Stimulated activated CD8-positive, alpha-beta memory T cell treated with anti-CD3 and anti-CD28 coated beads, Interleukin-7, amount 100 ng/mL, for 48 hours (primary cell): ENCODE measurements around the gene DEFB131B.
"Not testable (repeated sequence)": the region's sequence is repeated elsewhere in the genome, so short reads cannot be mapped to it uniquely, and the experiment has no call there.

ENCODE experiments used
- DNase-seq, 2 donors: peaks; one replicate each; pipeline ENCODE4 v3.0.0-alpha.2; 2020; ENCODE audit warnings: low read depth in 1 of 2; ENCODE audit errors: extremely low read depth in 1 of 2

DEFB131B gene

GRCh38 chr11:71878059-71878458 is at the start of gene DEFB131B:
DEFB131B (plus strand) TSS chr11:71878453; CDS start chr11:71878453, 0 bp downstream.
- DNase-seq: not testable (repeated sequence)

DNA sequence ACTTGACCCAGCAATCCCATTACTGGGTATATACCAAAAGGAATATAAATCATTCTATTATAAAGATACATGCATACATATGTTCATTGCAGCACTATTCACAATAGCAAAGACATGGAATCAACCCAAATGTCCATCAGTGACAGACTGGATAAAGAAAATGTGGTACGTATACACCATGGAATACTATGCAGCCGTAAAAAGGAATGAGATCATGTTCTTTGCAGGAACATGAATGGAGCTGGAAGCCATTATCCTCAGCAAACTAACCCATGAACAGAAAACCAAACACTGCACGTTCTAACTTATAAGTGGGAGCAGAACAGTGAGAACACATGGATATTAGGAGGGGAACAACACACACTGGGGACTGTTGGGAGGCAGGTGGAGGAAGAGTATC is 49.0 kb upstream of the DEFB131B start:
- not testable (repeated sequence) for DNase-seq

GRCh38 chr11:71829686-71830085 is 48.6 kb upstream of the DEFB131B start:
- not testable (repeated sequence) for DNase-seq

DNA sequence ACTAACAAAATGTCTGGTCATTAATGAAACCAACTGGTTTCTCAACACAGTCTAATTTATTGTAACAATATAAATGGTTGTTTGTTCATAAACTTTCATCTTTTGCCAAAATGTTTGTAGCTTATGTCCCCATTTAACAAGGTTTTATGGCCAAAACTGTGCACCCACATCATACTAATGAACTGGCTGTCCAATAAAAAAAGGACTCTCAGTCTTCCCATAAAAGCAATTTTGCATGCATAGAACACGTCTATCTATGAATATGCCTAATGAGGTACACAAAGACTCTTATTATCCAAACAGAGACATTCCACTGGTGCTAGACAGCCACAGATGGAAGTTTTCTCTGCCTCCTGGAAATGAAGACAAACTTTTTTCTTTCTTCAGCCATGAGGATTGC is 45.4 kb upstream of the DEFB131B start, which contains the start of gene DEFB108B:
Gene DEFB108B (plus strand): TSS at position 390 of the 400 bp plus-strand sequence. CDS start 0 bp downstream, at position 390.
- not testable (repeated sequence) for DNase-seq

DNA sequence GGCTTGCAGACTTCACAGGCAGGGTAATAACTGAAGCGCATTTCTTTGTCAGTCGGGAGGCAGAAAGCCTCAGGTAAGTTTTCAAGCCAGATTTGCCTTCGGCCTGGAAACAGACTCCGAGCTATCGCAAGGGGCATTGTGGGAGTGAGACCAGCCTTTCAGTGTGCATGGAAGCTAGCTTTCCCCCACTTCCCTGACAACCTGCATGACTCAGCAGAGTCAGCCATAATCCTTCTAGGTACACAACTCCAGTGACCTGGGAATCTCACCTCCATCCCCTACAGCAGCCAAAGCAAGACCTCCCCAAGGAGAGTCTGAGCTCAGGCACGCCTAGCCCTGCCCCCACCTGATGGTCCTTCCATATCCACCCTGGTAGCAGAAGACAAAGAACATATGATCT is 35.5 kb upstream of the DEFB131B start:
- not testable (repeated sequence) for DNase-seq

- DNase-seq: not testable (repeated sequence)
These were observed 34.9 kb upstream of the DEFB131B start for GRCh38 chr11:71843355-71843754.

- DNase-seq: no peak
These were observed 34.4 kb upstream of the DEFB131B start for GRCh38 chr11:71843858-71844257.

- not testable (repeated sequence) for DNase-seq
These were observed 24.4 kb upstream of the DEFB131B start for GRCh38 chr11:71853895-71854294.

GRCh38 chr11:71855880-71856279 is 22.4 kb upstream of the DEFB131B start:
- DNase-seq: not testable (repeated sequence)

DNA sequence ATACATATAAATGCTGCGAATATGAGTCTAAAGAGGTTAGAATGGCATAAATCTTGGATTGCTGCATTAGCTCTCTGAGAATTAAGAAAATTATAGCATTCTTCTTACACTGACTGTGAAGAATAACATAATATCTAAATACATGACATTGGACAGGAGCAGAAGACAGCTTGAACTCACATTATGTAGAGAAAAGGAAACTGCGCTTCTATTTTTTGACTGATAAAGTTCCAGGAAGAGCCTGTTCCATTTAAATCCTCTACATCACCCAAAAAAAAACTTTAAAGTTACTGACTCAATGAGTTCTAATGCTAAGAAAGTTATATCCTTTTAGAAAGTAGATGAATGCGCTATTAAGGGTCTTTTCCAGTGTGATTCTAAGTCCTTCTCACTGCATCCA is 17.4 kb upstream of the DEFB131B start:
- not testable (repeated sequence) for DNase-seq

DNA sequence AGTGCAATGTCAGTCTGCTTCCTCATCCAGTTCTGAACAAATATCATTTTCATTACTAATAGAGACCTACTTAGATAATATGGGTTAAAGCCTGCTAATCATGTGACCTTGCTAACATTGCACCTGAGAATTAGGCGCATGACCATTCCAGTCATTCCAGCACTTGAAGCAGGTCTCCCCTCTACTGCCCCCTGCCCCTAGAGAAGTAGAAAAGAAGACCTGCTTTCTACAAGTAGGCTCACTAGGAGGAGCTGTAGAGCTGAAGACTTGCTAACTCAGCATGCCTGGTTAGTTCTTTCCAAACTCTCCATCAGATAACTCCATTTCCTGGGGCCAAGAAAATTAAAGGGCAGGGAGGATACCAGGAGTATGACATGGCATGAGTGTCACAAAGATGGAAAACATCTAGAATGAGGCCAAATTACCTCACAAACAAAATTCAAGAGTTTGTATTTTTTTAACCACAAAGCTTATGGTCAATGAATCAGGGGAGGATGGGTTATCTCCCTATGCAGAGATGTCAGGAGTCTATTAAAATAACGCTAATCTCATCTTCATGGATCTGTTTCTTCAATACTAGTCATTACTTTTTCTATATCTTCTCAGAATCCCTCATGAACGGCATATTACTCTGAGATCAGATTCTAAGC is 14.2 kb upstream of the DEFB131B start:
- DNase-seq: not testable (repeated sequence)

DNA sequence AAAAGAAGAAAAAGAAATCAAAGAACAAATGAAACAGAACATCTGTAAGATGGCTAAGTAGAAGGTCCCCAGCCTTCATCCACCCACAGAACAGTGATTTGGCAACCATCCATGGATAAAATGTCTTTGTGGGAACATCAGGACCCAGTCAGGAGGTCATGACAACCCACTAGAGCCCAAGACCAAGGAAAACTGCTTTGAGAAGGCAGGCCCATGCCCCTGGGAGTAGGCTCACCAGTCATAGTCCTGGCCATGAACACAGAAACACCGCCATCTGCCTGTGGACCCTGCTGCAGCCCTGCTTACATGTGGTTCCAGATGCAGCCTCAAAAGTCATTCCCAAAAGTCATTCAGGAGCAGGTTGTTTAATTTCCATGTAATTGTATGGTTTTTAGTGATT is 11.0 kb upstream of the DEFB131B start:
- DNase-seq: not testable (repeated sequence)

- not testable (repeated sequence) for DNase-seq
These were observed 8.3 kb upstream of the DEFB131B start for GRCh38 chr11:71869931-71870330.

DNA sequence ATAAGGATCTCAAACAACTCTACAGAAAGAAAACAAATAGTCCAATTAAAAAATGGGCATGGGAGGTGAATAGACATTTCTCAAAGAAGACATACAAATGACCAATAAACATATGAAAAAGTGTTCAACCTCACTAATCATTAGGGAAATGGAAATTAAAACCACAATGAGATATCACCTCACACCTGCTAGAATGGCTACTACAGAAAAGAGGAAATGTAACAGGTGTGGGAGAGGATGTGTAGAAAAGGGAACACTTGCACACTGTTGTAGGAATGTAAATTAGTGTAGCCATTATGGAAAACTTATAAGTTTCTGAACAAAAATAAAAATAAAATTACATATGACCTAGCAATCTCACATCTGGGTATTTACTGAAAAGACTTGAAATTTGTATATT is 7.6 kb upstream of the DEFB131B start:
- not testable (repeated sequence) for DNase-seq

GRCh38 chr11:71876262-71876661 is 2.0 kb upstream of the DEFB131B start:
- not testable (repeated sequence) for DNase-seq

GRCh38 chr11:71885806-71886205 is 7.6 kb downstream of the DEFB131B start:
- DNase-seq: not testable (repeated sequence)

DNA sequence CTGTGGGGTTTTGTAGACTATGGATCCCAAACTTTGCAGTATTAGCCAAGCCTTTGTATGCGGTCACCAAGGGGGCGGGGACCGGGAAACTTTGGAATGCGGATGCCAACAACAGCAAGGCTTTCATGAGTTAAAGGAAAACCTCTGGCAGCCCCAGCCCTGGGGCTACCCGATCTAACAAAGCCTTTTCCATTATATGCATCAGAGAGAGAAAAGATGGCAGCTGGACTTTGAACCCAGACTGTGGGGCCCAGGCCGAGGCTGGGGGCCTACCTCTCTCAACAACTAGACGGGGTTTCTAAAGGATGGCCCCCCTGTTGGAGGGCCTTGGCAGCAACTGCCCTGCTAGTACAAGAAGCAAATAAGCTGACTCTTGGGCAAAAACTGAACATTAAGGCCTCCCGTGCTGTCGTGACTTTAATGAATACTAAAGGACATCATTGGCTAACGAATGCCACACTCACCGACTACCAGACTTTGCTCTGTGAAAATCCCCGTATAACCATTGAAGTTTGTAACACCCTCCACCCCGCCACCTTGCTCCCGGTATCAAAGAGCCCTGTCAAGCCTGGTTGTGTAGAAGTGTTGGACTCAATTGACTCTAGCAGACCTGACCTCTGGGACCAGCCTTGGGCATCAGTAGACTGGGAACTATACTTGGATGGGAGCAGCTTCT is 10.2 kb downstream of the DEFB131B start:
- DNase-seq: not testable (repeated sequence)

GRCh38 chr11:71889181-71889872 is 11.1 kb downstream of the DEFB131B start:
- DNase-seq: not testable (repeated sequence)

- no peak for DNase-seq
These were observed 17.7 kb downstream of the DEFB131B start for GRCh38 chr11:71895961-71896360.

GRCh38 chr11:71901137-71901536 is 22.9 kb downstream of the DEFB131B start:
- not testable (repeated sequence) for DNase-seq

DNA sequence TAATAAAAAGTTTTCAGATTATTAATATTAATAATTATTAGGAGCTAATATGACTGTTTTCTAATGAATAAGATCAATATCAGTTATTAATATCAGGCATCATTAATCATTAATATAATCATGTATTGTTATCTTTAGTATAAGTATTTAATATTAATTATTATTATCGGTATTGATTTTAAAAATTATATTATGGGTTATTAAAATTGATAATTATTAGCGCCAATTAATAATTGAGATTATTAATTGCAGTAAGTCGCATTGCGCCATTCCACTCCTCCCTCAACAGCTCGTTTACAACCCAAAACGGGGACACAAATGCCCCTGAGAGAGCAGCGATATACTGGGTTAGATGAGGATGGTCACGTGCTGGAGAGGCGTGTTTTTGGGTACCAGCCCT is 30.0 kb downstream of the DEFB131B start:
- no peak for DNase-seq
